Ramos (cell line): ENCODE results near the gene COL18A1.
"Not testable (repeated sequence)": the region's sequence is repeated elsewhere in the genome, so short reads cannot be mapped to it uniquely, and the experiment has no call there.

Experiments
- in situ Hi-C: fragments of 300-500 bp; cut with MboI; formaldehyde crosslinking; loops from one replicate; pipeline ENCODE4 v1.14.3; 2022; ENCODE audit warnings: low sequenced_read_pairs; ENCODE audit not compliant: unreplicated experiment

Gene COL18A1

DNA sequence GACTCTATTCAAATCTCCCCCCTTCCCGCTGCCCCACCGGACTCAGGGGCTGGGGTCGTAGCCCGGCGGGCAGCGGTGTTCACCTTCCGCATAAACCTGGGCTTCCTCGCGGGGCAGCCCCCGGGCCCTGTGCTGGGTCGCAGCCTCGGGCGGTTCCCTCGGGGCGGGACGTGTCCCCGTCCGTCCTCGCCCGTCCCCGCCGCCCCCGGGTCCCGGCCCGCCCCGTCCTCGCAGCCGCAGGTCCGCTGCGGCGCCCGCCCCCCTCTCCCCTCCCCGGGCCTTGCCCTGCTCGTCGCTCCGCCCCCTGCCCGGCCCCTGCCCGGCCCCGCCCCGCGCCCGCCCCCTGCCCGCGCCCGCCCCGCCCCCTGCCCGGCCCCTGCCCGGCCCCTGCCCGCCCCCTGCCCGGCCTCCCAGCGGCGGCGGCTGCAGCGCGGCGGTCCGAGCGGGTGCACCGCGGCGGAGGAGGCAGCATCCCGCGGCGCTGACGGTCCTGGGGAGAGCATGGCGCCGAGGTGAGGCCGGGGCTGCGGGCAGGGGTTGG, at the start of gene COL18A1:
Gene COL18A1 (plus strand): TSS at position 436 of the 541 bp plus-strand sequence. CDS start 66 bp downstream, at position 502.
- in situ Hi-C loops = no loop called here

DNA sequence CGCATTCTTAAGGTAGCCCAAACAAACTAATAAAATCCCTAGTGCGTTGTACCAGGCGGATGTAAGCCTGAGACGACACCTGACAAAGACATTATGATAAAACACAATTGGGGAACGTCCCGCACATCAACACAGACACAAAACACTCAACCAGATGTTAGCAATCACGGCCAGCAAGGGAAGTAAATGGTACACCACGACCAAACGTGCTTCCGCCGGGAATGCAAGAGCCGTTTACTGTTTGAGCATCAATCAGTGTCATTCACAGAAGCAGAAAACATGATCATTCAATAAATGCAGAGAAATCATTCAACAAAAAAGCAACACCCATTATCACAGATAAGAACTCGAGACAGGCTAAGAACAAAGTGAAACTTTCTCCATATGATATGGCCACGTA, 49.4 kb upstream of the COL18A1 start:
- in situ Hi-C loops = no loop called here

DNA sequence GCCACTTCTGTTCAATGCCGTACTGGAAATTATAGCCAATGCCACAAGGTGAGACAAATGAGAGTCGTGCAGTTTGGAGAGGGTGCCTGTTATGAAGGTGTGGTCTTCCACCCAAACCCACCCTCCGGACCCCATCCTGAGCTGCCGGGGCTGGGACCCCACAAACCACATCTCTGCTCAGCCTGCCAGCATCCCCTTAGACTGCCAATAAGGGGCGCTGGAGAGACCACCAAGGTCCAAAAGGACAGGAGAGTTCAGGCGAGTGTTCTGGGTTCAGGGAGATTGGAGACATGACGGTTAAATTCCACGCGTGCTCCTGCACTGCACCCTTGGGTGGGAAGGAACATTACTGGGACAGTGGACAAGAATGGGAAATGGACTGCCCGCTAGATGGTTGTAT, 48.7 kb upstream of the COL18A1 start:
- in situ Hi-C loops = no loop called here

DNA sequence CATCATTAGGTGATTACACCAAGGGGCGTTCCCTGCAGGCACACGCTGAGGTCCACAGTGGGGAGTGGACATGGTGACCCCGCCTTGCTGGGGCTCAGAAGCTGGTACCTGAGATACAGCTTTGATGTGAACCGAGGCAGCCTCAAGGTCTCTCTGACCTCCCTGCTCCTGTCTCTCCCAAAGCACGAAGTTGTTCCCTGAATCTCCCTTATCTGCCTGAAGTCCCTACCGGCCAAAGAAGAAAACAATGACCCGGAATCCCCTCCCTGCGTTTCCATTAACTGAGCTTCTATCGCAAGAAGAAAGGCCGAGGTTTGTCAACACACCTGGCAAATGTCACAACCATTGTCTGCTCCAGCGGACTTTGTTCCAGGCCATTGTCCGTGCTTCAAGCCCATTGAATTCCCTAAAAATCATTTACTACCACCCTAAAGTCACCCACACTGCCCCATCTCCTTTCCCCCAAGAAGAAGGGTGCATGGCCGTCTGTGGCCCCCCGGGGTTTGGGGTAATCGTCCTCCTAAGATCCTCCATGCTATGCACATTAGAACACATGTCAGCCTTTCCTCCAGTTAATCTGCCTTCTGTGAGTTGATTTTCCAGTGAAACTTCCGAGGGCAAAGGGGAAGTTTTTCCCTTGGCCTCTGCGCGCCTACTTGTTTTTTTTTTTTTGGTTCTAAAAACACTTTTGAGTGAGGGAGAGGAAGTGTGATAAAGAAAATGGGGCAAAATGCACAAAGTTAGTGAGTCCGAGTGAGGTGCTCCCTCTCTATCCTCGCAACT, 48.1 kb upstream of the COL18A1 start:
- in situ Hi-C loops = no loop called here

DNA sequence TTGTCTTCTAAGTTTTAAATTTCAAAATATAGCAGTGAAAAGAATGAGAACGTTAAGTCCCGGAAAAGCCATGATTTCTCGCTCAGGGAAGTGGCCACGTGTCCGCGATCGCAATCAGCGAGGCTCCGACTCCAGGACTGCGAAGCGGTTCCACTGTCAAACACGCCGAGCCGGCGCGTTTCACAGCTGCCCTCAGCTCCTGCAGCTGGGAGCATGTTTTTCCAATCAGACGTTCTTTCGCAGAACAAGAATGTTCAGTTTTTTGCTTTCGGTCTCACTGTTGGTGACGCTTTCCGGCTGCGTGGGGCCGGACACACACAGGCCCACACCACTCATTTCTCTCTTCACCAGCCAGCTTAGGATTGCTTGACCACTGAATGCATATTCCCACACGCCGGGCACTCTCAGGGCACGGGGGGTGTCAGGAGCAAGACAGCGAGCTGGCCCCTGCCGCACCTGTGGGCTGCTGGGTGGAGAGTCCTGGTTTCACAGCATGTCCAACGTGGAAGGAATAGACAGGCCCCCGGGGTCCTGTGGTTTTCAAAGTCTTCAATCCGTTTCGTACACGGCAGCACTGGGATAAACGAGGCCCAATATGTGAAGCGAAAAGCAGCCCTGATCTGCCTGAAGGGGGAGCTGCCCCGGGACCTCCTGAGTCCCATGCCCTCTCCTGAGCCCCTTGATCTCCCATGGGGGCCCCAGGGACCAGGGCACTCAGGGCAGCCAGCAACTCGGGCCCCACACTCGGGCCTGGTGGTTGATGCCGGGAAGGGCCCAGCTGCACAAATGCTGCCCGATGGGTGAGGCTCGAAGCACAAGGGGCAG, 47.3 kb upstream of the COL18A1 start:
- in situ Hi-C loops = no loop called here

DNA sequence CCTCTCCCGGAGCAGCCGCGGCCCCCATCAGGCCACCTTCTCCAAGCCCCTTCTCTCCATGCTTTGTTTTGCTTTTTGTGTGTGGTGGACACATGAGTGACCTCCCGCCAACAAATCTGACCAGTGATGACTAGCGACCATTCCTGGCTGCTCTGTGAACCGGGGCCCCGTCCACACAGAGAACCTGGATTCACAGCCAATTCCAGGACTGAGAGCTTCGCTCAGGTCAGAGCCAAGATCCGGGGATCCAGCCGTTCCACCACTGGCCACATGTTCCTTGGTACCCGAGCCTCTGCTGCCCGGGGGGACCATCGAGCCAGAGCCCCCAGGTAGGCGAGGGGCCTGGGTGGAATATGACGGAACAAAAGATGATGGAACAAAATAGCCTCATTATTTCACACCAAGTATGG, 46.7 kb upstream of the COL18A1 start:
- in situ Hi-C loops = no loop called here

DNA sequence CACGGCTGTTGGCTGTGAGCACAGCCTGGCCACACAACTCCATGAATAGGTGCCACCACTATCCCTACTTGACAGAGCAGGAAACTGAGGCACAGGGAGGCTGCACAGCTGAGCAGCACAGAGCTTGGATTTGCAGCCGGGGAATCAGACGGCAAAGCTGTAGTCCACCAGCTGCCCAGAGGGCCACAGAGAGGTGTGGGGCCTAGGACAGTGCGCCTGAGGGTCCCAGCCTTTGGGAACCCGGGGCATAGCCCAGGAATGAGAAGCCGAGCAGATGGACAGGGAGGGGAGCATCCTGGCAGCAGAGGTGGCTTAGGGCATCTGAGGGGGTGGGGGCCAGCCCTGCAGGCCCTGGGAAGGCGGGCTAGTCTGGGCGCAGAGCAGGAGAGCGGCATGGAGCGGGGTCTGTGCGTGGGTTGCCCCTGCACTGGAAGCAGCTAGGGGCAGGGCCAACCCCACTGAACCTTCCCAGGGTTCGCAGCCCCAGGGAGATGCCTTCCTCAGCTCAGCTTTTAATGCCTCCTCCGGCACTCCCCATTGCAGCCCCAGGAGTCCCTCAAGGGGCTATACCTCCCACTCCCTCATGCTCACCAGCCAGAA, 46.2 kb upstream of the COL18A1 start:
- in situ Hi-C loops = no loop called here

DNA sequence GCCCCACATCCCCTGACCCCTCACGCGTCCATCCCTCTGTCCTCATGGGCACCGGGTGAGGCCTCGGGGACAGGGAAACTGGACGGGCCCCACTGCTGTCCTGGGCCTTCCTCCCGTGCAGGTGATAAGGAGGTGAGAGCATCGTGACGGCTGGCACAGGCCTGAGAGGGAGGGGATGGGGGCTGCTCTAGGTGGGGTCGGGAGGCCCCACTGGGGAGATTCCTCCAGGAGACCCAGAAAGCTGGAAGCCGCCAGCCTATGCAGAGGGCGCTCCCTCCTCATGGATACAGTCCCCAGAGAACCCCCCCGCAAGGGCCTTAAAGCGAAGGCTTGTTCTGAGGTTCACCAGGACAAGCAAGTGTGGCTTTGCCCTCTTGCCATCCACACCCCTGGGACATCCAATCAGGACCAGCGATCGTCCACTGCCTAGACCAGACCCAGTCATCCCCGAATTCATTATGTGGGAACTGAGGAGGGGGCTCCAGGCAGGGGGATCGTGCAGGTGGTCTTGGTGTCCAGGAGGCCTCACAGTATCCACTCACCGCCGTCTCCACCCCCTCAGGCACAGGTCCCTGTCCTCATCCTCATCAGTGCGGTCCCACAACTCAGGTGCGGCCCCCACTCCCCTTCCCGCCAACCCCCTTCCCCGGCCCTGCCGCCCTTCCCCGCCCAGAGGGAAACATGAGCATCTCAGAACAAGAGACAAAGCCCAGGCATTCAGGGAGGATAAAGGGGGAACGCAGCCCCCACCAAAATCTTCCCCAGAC, 45.3 kb upstream of the COL18A1 start:
- in situ Hi-C loops = no loop called here

DNA sequence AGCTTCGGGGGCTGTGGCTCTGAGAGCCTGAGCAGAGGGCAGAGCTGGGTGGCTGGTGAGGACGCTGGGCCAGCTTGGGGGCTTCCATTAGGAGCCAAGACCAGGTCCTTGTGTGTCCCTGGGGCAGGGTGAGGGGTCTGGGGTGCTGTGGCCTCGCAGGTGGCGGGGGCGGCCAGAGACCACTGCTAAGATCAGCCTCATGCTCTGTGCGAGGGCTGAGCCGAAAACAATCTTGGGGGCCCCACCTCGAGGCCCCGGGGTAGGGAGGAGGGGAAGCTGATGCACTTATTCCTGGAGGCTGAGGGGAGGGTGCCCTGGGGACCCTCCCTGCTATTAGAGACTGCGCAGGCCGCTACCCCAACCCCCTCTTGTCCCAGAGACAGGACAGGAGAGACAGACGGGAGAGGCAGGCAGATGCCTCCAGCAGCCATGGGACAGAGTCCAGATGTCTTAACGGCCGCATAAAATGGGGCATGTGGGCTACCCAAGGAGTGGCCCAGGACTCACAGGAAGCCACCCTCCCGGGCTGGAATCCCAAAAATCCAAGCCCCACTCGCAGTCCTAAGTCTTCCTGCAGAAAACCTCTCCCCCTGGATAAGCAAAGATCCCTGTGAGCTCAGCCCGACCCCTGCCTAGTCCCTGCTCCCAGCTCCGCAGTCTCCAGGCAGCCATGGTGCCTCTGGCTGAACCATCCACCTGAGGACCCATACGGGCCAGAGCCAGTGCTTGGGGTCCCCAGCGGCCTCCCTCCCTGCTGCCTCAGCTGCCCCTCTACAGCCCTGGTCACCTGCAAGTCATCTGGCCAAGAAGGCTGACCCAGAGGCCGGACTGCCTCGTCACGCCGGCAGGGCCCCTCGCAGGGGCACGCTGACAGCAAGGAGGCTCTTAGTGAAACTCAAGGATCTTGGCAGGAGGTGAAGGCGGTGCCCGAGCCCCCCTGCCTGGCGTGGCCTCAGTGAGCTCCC, 43.6 kb upstream of the COL18A1 start:
- in situ Hi-C loops = no loop called here

DNA sequence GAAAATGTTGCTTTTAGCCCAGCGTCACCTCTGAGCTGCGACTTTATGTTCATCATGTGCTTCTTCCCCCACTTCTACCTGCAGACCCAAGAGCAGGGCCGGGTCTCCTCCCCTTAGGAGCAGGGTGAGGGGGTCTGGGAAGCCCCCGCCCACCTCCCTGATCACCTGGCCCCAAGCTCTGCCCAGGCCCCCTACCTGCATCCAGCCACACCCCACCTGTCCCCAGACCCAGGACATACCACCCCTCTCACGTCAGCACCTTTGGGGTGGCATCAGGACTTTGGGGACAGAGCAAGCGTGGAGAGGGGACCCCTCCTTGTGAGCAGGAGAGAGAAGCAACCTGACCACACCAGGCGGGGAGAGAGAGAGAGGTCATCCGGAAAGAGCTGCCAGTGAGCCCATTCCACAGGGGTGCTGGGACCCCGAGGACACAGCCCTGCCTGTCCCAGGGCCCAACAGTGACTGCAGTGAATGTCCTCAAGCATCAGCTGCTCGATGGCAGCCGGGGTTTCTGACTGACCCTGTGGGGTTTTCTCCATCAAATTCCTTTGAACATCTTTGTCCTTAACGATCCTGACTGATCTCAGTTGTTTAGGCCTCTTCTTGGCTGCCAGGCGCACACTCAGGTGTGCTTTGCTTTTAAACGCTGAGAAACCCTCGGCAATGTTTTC, 42.8 kb upstream of the COL18A1 start:
- in situ Hi-C loops = no loop called here

DNA sequence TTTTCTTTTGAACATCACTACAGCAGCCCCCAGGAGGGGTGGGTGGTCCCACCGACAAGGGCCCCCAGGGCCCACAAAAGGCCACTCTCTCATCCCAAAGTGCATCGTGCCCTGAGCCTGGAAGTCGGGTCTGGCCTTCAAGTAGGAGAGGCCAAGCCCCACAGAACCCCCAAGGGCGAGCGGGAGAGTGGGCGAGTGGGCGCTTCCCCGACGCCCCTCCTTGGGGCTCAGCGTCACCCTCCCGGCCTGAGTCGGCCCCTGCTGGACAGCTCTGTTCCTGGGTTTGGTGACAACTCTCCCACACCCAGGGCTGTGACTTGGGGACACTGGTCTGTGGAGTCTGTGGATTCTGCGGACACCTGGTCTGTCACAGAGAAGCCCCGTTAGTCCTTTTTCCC, 42.2 kb upstream of the COL18A1 start:
- in situ Hi-C loops = no loop called here

DNA sequence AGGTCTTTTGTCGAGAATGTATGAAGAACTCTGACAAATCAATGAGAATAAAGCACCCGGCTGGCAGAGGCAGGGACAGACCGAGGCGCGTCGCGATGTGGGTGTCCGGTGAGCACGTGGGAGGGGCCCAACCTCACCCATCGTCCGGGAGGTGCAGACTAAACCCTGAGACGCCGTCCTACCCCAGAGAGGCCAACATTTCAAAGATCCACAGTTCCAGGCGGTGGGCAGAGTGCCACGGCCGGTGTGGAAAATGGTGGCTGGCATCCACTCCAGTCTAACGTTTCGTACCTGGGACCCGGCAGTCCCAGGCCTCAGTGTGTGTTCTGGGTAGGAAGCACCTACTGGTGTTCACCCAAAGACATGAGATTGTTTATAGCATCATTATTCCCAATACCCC, 41.7 kb upstream of the COL18A1 start:
- in situ Hi-C loops = not testable (repeated sequence)

DNA sequence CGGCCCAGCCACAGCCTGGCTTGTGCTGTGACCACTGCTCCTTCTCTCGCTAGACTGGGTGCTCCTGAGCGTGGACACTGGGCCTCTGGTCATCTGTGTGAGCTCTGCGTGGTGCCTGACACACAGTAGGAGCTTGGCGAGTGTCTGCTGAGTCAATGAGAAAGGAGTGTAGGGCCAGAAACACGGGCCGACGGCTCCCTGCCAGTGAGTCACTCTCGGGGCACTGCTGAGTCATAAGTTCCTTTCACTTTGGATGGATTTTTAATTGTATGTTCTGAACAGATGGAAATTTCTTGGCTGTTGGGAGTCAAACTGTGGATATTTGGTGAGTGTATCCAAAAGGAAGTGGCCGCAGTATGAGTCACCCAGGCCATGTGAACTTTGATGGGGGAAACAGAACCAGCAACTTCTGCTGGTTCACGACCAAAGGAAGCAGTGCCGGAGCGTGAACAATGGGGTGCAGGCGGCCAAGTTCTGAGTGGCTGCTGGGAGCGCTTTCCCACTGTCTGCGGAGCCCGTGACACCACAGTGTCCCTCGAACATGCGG, 41.0 kb upstream of the COL18A1 start:
- in situ Hi-C loops = no loop called here

DNA sequence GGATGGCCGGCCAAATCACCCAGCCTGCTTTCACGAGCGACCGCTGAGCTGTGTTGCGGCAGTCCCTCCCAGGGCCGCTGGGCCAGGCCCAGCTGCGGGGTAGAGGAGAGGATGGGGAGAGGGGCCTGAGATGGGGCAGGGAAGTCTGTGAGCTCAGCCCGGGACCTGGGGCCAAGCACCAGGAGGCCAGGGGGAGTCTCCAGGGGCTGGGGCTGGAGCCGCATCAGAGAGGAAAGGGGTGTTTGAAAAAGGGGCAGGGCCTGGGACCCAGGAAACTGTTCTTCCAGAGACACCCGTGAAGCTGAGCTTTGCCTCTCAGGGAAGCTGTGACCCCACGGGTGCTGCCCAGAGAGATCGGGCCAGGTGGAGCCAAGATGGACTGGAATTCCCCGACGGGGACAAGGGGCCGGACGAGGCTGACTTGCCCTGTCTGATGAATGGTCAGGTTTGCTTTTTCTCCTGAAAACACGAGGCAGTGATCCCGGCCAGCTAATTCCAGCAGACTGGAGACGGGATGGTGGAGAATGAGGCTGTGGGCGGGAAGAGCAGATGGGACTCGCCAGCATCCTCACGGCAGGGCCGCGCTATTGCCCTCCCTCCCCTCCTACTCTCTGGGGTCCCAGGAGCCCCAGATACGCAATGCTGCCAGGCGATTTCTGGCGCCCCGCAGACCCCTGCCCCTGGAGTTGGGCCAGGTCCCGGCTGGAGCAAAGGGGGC, 40.3 kb upstream of the COL18A1 start:
- in situ Hi-C loops = no loop called here

DNA sequence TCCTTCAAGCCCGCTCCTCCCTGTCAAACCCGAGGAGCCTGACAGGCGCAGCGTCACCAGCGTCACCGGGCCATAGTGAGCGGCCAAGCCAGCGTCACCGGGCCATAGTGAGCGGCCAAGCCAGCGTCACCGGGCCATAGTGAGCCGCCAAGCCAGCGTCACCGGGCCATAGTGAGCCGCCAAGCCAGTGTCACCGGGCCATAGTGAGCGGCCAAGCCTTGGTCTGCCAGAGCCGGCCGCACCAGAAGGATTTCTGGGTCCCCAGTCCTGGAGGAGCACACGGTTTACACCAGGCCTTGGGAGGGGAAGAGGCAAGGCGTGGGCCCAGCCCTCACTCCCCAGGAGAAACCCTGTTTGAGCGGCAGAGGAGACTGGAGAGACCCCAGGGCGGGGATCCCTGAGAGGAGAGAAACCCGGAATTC, 39.8 kb upstream of the COL18A1 start:
- in situ Hi-C loops = no loop called here

DNA sequence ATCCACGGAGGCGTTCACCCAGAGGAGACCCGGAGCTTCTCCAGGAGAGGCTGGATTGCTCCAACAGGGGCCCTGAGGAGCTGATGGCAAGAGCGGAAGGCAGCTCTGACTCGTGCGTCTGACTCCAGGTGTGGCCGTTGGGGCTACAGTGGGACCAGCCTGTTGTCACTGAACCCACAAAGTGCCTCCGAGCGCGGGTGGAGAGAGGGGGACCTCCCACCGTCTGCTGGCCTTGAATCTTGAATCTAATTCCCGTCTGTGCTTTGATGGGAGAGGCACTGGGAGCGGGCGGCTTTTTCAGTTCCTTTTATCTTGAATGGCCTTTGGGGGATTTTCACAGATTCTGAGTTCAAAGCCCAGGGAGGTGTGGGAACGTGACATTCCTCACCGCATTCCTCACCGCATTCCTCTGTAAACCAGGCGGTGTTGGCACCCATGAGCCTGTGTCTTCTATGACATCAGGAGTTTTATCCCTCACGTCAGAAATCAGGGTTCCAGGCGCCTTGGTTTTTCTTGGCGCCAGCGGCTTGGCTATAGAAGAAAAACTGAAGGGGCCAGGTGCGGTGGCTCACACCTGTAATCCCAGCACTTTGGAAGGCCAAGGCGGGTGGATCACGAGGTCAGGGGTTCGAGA, 39.2 kb upstream of the COL18A1 start:
- in situ Hi-C loops = no loop called here

DNA sequence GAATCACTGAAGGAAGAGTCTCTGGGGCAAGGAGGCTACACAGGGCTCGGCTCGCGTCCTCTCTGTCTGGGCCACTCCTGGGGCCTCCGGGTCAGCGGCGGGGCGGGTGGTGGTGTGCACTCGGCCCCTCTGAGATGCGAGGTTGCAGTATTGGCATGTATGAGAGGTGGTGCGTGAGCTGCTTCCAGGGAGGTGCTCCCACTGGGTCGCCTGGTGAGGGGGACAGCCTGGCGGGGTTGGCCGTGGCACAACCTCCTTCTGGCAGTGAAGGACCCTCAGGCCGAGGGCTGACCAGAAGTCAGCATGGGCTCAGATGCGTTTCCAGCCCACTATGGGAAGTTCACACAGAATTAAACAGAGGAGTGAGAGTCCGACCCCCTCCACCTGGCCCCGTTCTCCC, 38.5 kb upstream of the COL18A1 start:
- in situ Hi-C loops = no loop called here
